Activated CD8-positive, alpha-beta memory T cell treated with anti-CD3 and anti-CD28 coated beads, Interleukin-2, amount 50 U/mL, for 24 hours (primary cell): ENCODE results near the gene SLC7A6OS.
"Not testable (repeated sequence)": the region's sequence is repeated elsewhere in the genome, so short reads cannot be mapped to it uniquely, and the experiment has no call there.

ENCODE experiments used
- DNase-seq: peaks from one replicate; pipeline ENCODE4 v3.0.0-alpha.2; 2020; ENCODE audit errors: extremely low read depth

The SLC7A6OS gene

GRCh38 chr16:68298907-68299561 lies 11.7 kb downstream of the SLC7A6OS start:
- DNase-seq: no peak

GRCh38 chr16:68298312-68298711 lies 12.4 kb downstream of the SLC7A6OS start:
- DNase-seq: no peak

GRCh38 chr16:68297908-68298307 lies 12.8 kb downstream of the SLC7A6OS start:
- no peak for DNase-seq

- DNase-seq: no peak
Measured at GRCh38 chr16:68296693-68297092, 14.1 kb downstream of the SLC7A6OS start.

GRCh38 chr16:68296291-68296690 lies 14.5 kb downstream of the SLC7A6OS start:
- DNase-seq: no peak

- no peak for DNase-seq
Measured at GRCh38 chr16:68292425-68292824, 18.3 kb downstream of the SLC7A6OS start.

- DNase-seq: no peak
Measured at GRCh38 chr16:68291227-68291626, 19.5 kb downstream of the SLC7A6OS start.

GRCh38 chr16:68290450-68290849 lies 20.3 kb downstream of the SLC7A6OS start:
- no peak for DNase-seq

GRCh38 chr16:68289621-68290329 lies 21.0 kb downstream of the SLC7A6OS start:
- peak; percentile 29 for DNase-seq

- no peak for DNase-seq
Measured at GRCh38 chr16:68289202-68289601, 21.5 kb downstream of the SLC7A6OS start.

- not testable (repeated sequence) for DNase-seq
Measured at GRCh38 chr16:68288796-68289195, 21.9 kb downstream of the SLC7A6OS start.

GRCh38 chr16:68288252-68288650 lies 22.5 kb downstream of the SLC7A6OS start:
- DNase-seq: no peak

GRCh38 chr16:68287276-68288251 lies 23.2 kb downstream of the SLC7A6OS start:
- no peak for DNase-seq

GRCh38 chr16:68286153-68287074 lies 24.3 kb downstream of the SLC7A6OS start:
- DNase-seq: no peak

- DNase-seq: no peak
Measured at GRCh38 chr16:68285683-68286082, 25.1 kb downstream of the SLC7A6OS start.

GRCh38 chr16:68284847-68285246 lies 25.9 kb downstream of the SLC7A6OS start:
- DNase-seq: no peak

GRCh38 chr16:68283801-68284598 lies 26.7 kb downstream of the SLC7A6OS start:
- DNase-seq: no peak

- DNase-seq: no peak
Measured at GRCh38 chr16:68283346-68283745, 27.4 kb downstream of the SLC7A6OS start.

GRCh38 chr16:68282064-68282452 lies 28.7 kb downstream of the SLC7A6OS start:
- DNase-seq: no peak

- DNase-seq: no peak
Measured at GRCh38 chr16:68281368-68282063, 29.2 kb downstream of the SLC7A6OS start.
